ENCODE results near the gene SCAF4. TPM values are rescaled to one million over a fixed set of nuclear protein-coding genes. Genes with fewer than 3 reads are reported as not detected.

SCAF4 gene
- total and polyA plus RNA-seq, 9 of the 15 experiments (the other 6 are each of a cell fraction or from before 2014, with no cell fraction given), result 2.3 to 55.7 (median 17.2) TPM

DNA sequence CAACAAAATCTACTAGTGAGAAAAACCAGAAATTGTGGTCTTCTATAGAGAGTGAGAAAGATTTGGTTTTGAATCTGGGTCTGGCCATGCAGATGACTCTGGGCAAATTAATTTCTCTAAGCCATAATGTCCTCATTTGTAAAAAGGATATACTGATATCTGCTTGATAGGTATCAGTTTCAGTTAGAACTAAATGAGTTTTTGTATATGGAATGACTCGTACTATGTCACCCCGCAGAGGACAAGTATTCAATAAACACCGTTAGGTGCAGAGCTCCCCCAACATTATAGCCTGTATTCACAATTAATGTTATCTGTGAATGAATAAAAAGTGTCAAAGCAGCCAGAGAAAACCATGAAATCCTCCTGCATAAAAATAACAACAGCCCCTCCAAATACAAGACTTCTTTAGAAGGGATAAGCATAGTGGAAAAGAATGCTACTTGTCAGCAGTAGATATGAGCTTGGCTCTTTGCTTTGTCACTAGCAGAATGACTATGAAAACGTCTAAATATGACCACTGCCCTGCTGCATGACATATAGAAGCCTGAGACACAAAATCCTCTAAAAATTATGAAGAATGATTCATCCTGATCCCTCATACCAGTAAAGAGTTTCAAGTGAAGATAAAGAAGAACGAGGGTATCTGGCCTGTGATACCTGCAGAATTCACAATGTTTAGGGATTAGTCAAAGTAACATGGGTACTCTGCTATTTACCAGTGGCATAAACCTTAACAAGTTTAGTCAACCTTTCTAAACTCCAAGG, 17.8 kb downstream of the SCAF4 start (continued):
- TF ChIP-seq ETV6 (IDR thresholded peaks at IDR 0.05; ENCODE audit: borderline replicate concordance in 1 of 2, low read depth in 2 of 2, low read length in 1 of 2) (no peak), ETV6 (CRISPR knock-in tag; IDR thresholded peaks at IDR 0.05; ENCODE audit: borderline replicate concordance) (no peak), ZBTB8A (IDR thresholded peaks at IDR 0.05; ENCODE audit: partially characterized antibody) (no peak), SRSF1 (IDR thresholded peaks at IDR 0.05; ENCODE audit: low read depth, low read length) (no peak), FOS (IDR thresholded peaks at IDR 0.05; ENCODE audit: extremely low read depth, insufficient read length) (no peak), FOXP1 (CRISPR knock-in tag; IDR thresholded peaks at IDR 0.05) (no peak), NONO (IDR thresholded peaks at IDR 0.05; ENCODE audit: low read depth in 2 of 2, low read length in 1 of 2) (no peak), STAT5B (CRISPR knock-in tag; IDR thresholded peaks at IDR 0.05) (no peak), ZNF197 (CRISPR knock-in tag; IDR thresholded peaks at IDR 0.05; ENCODE audit: low read depth) (no peak), FOXJ2 (tag; IDR thresholded peaks at IDR 0.05) (no peak), ZKSCAN1 (IDR thresholded peaks at IDR 0.05; ENCODE audit: low read depth, low read length) (no peak), ZNF589 (CRISPR knock-in tag; IDR thresholded peaks at IDR 0.05; ENCODE audit: low read depth) (no peak), KLF10 (CRISPR knock-in tag; IDR thresholded peaks at IDR 0.05) (no peak), ZNF224 (CRISPR knock-in tag; IDR thresholded peaks at IDR 0.05) (no peak), ZNF12 (CRISPR knock-in tag; IDR thresholded peaks at IDR 0.05) (no peak)
- TF ChIP-seq, protein P1, sequence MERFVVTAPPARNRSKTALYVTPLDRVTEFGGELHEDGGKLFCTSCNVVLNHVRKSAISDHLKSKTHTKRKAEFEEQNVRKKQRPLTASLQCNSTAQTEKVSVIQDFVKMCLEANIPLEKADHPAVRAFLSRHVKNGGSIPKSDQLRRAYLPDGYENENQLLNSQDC (CRISPR knock-in tag; IDR thresholded peaks at IDR 0.05), result no peak
- TF ChIP-seq, protein P2, sequence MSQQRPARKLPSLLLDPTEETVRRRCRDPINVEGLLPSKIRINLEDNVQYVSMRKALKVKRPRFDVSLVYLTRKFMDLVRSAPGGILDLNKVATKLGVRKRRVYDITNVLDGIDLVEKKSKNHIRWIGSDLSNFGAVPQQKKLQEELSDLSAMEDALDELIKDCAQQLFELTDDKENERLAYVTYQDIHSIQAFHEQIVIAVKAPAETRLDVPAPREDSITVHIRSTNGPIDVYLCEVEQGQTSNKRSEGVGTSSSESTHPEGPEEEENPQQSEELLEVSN (IDR thresholded peaks at IDR 0.05; ENCODE audit: borderline replicate concordance in 1 of 2, extremely low read depth in 1 of 2, insufficient read depth in 1 of 2, insufficient read length in 1 of 2, low read depth in 1 of 2, low read length in 1 of 2, poor library complexity in 1 of 2, severe bottlenecking in 1 of 2), result no peak
- TF ChIP-seq, protein P3, sequence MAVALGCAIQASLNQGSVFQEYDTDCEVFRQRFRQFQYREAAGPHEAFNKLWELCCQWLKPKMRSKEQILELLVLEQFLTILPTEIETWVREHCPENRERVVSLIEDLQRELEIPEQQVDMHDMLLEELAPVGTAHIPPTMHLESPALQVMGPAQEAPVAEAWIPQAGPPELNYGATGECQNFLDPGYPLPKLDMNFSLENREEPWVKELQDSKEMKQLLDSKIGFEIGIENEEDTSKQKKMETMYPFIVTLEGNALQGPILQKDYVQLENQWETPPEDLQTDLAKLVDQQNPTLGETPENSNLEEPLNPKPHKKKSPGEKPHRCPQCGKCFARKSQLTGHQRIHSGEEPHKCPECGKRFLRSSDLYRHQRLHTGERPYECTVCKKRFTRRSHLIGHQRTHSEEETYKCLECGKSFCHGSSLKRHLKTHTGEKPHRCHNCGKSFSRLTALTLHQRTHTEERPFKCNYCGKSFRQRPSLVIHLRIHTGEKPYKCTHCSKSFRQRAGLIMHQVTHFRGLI (CRISPR knock-in tag; IDR thresholded peaks at IDR 0.05), result no peak
- TF ChIP-seq, protein P4, sequence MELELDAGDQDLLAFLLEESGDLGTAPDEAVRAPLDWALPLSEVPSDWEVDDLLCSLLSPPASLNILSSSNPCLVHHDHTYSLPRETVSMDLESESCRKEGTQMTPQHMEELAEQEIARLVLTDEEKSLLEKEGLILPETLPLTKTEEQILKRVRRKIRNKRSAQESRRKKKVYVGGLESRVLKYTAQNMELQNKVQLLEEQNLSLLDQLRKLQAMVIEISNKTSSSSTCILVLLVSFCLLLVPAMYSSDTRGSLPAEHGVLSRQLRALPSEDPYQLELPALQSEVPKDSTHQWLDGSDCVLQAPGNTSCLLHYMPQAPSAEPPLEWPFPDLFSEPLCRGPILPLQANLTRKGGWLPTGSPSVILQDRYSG (tag; conservative IDR thresholded peaks at IDR 0.05; ENCODE audit: low read depth), result no peak; the same call in 1 of the 2 replicates
- TF ChIP-seq, protein P5, sequence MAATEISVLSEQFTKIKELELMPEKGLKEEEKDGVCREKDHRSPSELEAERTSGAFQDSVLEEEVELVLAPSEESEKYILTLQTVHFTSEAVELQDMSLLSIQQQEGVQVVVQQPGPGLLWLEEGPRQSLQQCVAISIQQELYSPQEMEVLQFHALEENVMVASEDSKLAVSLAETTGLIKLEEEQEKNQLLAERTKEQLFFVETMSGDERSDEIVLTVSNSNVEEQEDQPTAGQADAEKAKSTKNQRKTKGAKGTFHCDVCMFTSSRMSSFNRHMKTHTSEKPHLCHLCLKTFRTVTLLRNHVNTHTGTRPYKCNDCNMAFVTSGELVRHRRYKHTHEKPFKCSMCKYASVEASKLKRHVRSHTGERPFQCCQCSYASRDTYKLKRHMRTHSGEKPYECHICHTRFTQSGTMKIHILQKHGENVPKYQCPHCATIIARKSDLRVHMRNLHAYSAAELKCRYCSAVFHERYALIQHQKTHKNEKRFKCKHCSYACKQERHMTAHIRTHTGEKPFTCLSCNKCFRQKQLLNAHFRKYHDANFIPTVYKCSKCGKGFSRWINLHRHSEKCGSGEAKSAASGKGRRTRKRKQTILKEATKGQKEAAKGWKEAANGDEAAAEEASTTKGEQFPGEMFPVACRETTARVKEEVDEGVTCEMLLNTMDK (IDR thresholded peaks at IDR 0.05; ENCODE audit: borderline replicate concordance, insufficient read depth, low read depth, low read length, poor library complexity, severe bottlenecking), result no peak

Measured in K562 (cell line).